NOMO-1 treated with DMSO at 0.1 percent for 48 hours (cell line): Measurements from ENCODE around the gene ZNF780A.
"Not testable (repeated sequence)": the region's sequence is repeated elsewhere in the genome, so short reads cannot be mapped to it uniquely, and the experiment has no call there.

Experiments
- DNase-seq: peaks from one replicate; lab custom pipeline; 2025; ENCODE audit not compliant: unreplicated experiment; lab: John Stamatoyannopoulos, UW

The ZNF780A gene

DNA sequence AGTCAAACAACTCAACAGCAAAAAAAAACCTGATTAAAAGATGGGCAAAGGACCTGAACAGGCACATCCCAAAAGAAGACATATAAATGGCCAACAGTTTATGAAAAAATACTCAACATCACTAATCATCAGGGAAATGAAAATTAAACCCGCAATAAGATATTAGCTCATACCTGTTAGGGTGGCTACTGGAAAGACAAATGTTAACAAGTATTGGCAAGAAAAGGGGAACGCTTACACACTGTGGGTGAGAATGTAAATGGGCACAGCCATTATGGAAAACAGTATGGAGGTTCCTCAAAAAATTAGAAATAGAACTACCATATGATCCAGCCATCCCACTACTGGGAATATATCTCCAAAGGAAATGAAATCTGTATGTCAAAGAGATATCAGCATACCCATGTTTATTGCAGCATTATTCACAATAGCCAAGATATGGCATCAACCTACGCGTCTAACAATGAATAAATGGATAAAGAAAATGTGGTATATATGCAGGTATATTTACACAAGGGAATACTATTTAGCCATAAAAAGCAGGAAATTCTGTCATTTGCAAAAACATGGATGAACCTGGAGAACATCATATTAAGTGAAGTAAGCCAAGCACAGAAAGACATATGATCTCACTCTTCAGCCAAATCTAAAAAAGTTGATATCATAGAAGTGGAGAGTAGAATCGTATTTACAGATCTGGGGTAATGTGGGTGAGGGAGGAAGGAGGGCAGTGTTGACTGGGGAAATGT, 2.3 kb downstream of the ZNF780A start:
- DNase-seq, result no peak

DNA sequence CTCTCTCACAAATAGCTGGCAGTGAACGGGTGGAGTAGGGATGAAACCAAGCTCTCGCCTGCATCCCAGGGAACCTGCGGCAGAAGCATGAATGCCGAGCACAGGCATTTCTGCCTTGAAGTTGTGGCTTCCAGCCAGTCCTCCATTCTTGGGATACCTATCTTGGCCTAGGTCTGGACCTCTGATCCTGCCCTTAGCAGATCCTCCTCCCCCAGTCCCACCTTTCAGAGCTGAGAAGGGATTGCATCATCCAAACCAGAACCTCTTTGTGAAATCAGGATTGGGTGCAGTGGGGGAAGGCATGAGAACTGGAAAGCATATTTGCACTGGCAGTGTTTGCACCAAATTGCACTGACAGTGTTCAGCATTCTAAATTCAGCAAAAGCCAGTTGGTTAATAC, 5.8 kb downstream of the ZNF780A start:
- DNase-seq, result no peak

DNA sequence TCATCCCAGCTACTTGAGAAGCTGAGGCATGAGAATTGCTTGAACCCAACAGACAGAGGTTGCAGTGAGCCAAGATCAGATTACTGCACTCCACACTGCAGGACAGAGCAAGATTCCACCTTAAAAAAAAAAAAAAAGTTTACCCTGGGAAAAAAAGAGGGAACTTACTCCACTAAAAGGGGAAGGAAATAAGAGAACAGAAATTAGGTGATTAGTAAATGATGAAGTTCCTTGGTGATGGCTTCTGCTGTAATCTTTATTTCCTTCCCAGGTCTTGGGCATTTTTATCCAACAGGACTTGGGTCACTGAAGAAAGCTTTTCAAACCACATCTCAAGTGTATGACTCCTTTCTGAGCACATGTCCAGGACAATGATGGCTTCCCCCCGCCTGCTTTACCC, 9.3 kb downstream of the ZNF780A start:
- DNase-seq, result peak; percentile 57

DNA sequence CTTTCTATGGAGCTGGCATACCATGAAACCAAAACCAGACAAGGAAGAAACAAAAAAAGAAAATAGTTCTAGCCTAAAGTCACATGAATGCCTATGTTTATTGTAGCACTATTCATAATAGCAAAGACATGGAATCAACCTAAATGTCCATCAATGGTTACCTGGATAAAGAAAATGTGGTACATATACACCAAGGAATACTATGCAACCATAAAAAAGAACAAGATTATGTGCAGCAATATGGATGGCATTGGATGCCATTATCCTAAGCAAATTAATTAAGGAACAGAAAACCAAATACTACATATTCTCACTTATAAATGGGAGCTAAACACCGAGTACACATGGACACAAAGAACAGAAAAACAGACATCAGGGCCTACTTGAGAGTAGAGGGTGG, 10.5 kb downstream of the ZNF780A start:
- no peak for DNase-seq

DNA sequence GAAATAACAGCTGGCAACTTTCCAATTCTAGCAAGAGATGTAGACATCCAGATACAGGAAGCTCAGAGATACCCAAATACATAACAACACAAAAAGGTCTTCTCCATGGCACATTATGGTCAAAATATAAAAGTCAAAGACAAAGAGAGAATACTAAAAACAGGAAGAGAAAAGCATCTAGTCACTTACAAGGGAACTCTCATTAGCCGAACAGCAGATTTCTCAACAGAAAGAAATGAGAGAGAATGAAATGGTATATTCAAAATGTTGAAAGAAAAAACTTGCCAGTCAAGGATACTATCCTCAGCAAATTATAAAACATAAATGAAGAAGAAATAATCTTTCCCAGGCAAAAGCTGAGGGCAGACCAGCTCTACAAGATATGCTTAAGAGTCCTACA, 12.4 kb downstream of the ZNF780A start:
- no peak for DNase-seq

- DNase-seq, result no peak
These were observed 20.7 kb downstream of the ZNF780A start for GRCh38 chr19:40070058-40070457.

DNA sequence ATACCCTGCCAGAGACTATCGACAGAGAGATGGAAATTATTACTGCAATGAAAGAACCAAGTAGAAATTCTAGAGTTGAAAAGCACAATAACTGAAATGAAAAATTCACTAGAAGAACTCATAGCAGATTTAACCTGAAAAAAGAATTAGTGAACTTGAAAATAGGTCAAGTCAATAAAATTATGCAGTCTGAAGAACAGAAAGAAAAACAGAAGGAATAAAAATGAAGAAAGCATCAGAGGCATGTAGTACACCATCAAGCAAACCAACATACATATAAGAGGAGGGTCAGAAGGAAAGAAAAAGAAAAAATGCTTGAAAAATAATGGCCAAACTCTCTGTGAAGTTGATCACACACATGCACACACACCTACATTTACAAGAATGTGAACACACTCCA, 31.1 kb downstream of the ZNF780A start:
- DNase-seq, result no peak

GRCh38 chr19:40057166-40057565, 33.6 kb downstream of the ZNF780A start:
- DNase-seq, result no peak

GRCh38 chr19:40056505-40056904, 34.2 kb downstream of the ZNF780A start:
- DNase-seq, result peak; percentile 35

DNA sequence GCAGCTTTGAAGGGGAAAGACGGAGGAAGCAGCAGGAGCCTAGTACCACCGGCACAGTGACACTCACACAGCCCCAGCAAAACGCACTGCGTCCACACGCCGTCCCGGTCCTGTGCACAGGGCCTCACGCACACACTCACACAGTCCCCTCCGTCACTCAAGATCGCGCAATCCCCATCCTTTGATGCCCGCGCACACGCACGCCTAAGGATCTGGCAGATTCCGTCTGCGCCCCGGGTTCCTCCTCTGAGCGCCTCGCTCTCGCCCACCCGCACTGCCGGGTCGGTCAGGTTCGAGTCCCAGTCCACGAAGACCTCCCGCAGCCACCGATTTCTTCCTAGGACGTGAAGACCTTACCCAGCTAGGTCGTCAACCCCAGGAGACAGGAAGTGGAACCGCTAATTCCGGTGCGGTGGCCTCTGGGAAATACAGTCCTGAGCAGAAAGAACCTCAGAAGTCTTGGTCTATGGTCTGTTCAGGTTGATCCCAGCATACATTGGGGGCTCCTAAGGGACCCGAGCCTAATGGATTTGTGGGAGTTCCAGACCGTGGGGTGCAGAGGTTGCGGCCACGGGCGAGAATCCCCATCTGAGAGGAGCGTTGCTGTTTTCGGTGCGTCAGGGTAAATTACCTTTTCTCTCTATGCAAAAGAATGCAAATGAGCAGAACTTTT, 34.8 kb downstream of the ZNF780A start, which contains the start of gene ZNF780B:
Gene ZNF780B, minus strand, starts transcription at position 400 of the 673 bp plus-strand sequence. CDS start 5,899 bp downstream, outside the sequence.
- DNase-seq, result peak; percentile 61

DNA sequence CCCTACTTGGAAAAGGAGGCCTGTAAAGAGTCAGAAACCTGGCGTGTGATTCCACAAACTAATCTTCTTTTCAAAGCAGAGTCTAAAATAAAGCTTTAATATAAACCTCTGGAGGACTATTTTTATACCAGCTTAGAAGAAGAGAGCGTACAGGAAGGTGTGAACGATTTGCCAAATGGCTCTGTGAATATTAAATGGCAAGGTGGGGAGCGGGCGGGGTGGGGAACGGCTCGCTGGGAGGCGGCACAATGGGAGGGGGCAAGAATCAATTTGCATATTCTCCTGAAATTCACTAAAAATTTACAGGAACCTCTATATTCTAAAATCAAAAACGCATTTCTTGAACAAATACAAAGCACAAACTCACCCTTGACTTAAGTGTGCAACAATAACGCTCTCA, 35.7 kb downstream of the ZNF780A start:
- DNase-seq, result no peak

- no peak for DNase-seq
These were observed 36.1 kb downstream of the ZNF780A start for GRCh38 chr19:40054632-40055031.

DNA sequence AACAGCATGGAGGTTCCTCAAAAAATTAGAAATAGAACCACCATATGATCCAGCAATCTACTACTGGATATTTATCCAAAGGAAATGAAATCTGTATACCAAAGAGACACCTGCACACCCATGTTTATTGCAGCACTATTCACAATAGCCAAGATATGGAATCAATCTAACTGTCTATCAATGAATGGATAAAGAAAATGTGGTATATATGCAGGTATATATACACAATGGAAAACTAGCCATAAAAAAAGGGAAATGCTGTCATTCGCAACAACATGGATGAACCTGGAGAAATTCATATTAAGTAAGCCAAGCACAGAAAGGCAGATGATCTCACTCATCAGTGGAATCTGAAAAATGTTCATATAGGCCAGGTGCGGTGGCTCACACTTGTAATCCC, 37.3 kb downstream of the ZNF780A start:
- DNase-seq, result no peak

GRCh38 chr19:40041718-40042117, 49.0 kb downstream of the ZNF780A start:
- not testable (repeated sequence) for DNase-seq

- not testable (repeated sequence) for DNase-seq
These were observed 52.7 kb downstream of the ZNF780A start for GRCh38 chr19:40038047-40038446.

DNA sequence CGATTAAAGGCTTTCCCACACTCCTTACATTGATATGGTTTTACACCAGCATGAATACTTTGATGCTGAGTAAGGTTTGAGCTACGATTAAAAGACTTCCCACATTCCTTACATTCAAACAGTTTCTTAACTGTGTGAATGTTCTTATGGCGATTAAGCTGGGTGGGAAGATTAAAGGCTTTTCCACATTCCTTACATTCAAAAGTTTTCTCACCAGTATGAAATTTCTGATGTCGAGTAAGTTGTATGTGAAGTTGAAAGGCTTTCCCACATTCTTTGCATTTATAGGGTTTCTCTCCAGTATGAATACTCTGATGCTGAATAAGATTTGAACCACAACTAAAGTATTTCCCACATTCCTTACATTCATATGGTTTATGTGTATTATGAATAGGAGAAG, 54.7 kb downstream of the ZNF780A start:
- no peak for DNase-seq

DNA sequence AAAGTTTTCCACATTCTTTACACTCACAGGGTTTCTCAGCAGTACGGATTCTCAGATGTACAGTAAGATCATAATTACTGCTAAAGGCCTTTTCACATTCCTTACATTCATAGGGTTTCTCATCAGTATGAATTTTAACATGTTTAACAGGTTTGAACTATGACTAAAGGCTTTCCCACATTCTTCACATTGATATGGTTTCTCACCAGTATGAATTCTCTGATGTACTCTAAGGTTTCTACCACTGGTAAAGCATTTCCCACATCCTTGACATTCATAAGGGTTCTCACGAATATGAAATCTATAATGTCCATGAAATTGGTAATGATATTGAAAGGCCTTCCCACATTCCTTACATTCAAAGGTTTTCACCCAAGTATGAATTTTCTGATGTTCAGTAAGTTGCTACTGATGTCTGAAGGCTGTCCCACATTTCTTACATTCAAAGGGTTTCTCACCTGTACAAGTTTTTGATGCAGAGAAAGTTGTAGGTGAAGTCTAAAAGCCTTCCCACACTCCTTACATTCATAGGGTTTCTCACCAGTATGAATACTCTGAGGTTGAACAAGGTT, 56.7 kb downstream of the ZNF780A start:
- DNase-seq, result no peak

DNA sequence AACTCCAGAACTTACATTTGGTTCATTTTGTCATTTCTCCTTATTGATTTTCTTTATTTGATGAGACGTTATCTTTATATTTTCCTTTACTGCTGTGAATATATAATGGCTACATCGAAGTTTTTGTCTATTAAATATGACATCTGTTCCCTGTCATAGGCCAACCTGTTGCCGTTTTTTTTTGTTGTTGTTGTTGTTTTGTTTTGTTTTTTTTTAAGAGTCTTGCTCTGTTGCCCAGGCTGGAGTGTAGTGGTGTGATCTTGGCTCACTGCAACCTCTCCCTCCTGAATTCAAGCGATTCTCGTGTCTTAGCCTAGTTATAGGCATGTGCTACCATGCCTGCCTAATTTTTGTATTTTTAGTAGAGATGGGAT, 64.2 kb downstream of the ZNF780A start:
- no peak for DNase-seq

- no peak for DNase-seq
These were observed 64.7 kb downstream of the ZNF780A start for GRCh38 chr19:40025938-40026596.

- no peak for DNase-seq
These were observed 66.8 kb downstream of the ZNF780A start for GRCh38 chr19:40023969-40024368.
